ENCODE data around the gene ITGAE.
"Not testable (repeated sequence)": the region's sequence is repeated elsewhere in the genome, so short reads cannot be mapped to it uniquely, and the experiment has no call there.

The ITGAE gene

DNA sequence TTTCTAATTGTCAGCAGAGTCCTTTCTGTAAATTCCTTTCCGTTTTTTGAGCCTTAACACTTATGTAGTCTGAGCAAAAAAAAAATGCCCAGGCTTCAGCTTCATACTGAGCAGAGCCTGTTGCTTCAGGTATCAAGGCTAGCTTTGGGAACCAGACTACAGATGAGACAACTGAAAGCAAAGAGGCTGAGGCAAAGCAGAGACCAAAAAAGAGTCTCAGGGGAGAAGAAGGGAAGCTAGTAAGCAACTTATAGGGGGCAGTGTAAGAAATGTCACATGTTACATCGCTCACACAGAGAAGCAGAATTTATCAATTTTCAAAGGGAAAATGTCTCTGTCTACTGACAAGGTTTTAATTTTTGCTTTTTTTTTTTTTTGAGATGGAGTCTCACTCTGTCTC, 73.9 kb downstream of the ITGAE start:
- H3K27me3 Mint-ChIP-seq (ENCODE audit: low read depth) = no peaks in the 10 kb centered on the region
- H3K4me1 Mint-ChIP-seq (ENCODE audit: low read depth) = peaks cover 35% of the 10 kb centered on the region
- no peaks in the 10 kb centered on the region for H3K9me3 Mint-ChIP-seq
- peaks cover 34% of the 10 kb centered on the region for H3K36me3 Mint-ChIP-seq (ENCODE audit: low read depth)
- peak overlapping the region; percentile 76 for H3K27ac Mint-ChIP-seq
- peak overlapping the region; percentile 68 for H3K4me3 Mint-ChIP-seq

DNA sequence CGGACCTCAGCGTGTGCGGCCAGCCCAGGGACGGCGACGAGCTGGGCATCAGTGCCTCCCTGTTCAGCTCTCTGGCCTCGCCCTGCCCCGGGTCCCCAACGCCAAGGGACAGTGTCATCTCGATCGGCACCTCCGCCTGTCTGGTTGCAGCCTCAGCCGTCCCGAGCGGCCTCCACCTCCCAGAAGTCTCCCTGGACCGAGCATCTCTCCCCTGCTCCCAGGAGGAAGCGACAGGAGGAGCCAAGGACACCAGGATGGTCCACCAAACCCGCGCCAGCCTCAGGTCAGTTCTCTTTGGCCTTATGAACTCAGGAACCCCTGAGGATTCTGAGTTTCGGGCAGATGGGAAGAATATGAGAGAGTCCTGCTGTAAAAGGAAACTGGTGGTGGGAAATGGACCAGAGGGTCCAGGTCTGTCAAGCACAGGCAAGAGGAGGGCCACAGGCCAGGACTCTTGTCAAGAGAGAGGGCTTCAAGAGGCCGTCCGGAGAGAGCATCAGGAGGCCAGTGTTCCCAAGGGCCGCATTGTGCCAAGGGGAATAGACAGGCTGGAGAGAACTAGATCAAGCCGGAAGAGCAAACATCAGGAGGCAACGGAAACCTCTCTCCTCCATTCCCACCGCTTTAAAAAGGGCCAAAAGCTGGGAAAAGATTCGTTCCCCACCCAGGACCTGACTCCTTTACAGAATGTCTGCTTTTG, 76.5 kb downstream of the ITGAE start:
- H3K36me3 Mint-ChIP-seq (ENCODE audit: low read depth) = peaks cover 53% of the 10 kb centered on the region
- peaks cover 51% of the 10 kb centered on the region for H3K4me1 Mint-ChIP-seq (ENCODE audit: low read depth)
- H3K27me3 Mint-ChIP-seq (ENCODE audit: low read depth) = no peaks in the 10 kb centered on the region
- H3K27ac Mint-ChIP-seq = peak overlapping the region; percentile 80
- H3K4me3 Mint-ChIP-seq = peak overlapping the region; percentile 92
- H3K9me3 Mint-ChIP-seq = no peaks in the 10 kb centered on the region

DNA sequence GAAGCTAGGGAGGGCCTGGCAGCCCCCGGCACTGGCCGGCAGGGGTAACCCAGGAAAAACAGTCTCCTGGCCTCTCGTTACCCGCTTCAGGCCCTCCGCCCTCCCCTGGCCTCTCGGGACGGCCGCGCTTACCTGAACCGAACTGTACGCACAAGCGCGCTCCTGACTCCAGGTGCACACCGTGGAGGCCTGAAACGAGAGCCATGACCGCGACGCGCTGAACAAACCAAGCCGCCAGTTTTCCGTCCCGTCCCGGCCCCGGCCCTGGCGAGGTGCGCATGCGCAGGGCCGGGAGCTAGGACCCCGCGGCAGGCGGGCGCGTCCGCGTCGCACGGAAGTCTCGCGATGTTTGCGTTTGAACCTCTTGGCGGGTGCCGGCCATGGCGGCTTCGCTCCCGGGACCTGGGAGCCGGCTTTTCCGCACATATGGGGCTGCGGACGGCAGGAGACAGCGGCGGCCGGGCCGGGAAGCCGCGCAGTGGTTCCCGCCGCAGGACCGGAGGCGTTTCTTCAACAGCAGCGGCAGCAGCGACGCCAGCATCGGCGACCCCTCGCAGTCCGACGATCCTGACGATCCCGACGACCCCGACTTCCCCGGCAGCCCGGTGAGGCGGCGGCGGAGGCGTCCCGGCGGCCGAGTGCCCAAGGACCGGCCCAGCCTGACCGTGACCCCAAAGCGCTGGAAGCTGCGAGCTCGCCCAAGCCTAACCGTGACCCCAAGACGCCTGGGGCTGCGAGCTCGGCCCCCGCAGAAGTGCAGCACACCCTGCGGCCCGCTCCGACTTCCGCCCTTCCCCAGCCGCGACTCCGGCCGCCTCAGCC, 77.2 kb downstream of the ITGAE start, which contains the start of gene HASPIN:
Gene HASPIN, plus strand, starts transcription at position 348 of the 822 bp plus-strand sequence. Its CDS starts 33 bp downstream, at position 381.
- Mint-ChIP-seq H3K9me3 (no peaks in the 10 kb centered on the region), H3K27me3 (ENCODE audit: low read depth) (no peaks in the 10 kb centered on the region)

DNA sequence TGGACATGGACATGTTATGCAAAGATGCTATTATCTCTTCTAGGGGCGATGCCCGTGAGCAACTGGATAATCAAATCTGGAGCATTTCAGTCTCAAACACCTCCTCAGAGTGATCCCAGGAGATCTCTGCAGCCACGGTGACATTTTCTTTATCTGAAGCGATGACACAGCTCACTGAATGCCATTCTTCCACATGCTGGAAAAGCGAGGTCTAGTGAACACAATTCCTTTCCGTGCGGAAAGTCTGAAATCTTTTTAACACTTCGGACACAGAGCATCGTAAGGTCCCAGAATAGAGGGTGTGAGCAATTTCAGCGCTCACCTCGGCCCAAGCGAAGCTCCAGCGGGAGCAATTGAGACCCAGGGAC, 77.8 kb downstream of the ITGAE start:
- Mint-ChIP-seq H3K27me3 (ENCODE audit: low read depth) (no peaks in the 10 kb centered on the region), H3K9me3 (no peaks in the 10 kb centered on the region), H3K27ac (peak overlapping the region; percentile 86), H3K4me3 (peak overlapping the region; percentile 92), H3K36me3 (ENCODE audit: low read depth) (peaks cover 59% of the 10 kb centered on the region), H3K4me1 (ENCODE audit: low read depth) (peaks cover 56% of the 10 kb centered on the region)

More for the DNA sequence above, 77.2 kb downstream of the ITGAE start, which contains the start of gene HASPIN:
- peaks cover 53% of the 10 kb centered on the region for H3K36me3 Mint-ChIP-seq (ENCODE audit: low read depth)
- H3K4me1 Mint-ChIP-seq (ENCODE audit: low read depth) = peaks cover 51% of the 10 kb centered on the region
- peak within 1 kb of the TSS; percentile 86 for H3K27ac Mint-ChIP-seq
- H3K4me3 Mint-ChIP-seq = peak within 1 kb of the TSS; percentile 92

DNA sequence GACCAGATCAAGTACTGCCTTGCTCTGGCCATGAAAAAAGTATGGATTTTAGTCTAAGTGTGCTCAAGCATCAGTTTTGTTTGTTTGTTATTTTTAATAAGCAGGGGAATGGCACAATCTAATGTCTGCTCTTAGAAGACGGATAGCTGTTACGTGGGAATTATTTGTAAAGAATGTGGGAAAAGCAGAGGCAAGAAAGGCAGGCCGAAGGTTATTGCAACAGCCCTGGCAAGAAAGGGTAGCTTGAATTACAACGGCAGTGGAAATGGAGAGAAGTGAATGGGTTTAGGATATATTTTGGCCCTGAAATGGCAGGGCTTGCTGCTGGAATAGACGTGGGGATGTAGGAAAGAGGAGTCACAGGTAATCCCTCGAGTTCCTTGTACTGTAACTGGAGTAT, 78.3 kb downstream of the ITGAE start:
- peaks cover 58% of the 10 kb centered on the region for H3K4me1 Mint-ChIP-seq (ENCODE audit: low read depth)
- H3K36me3 Mint-ChIP-seq (ENCODE audit: low read depth) = peaks cover 61% of the 10 kb centered on the region
- H3K9me3 Mint-ChIP-seq = no peaks in the 10 kb centered on the region
- no peaks in the 10 kb centered on the region for H3K27me3 Mint-ChIP-seq (ENCODE audit: low read depth)
- peak overlapping the region; percentile 86 for H3K27ac Mint-ChIP-seq
- H3K4me3 Mint-ChIP-seq = peak overlapping the region; percentile 92

DNA sequence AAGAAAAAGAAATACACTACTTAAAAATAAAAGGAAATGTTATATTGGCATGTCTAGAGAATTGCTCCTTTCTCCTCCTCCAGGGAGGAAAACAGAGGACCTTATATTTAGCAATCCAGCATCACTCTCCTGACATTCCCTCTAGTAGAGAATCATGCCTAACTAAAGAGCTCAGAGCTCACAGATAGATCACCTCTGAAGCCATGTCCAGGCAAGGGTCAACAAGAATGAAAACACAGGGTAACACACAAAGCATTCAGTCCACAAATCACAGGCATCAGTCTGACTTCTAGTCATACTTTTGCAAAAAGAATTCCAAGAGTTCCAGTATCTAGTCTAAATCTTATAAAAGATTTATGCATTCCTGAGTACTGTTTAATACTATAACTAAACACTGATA, 81.7 kb downstream of the ITGAE start:
- H3K36me3 Mint-ChIP-seq (ENCODE audit: low read depth) = peaks cover 74% of the 10 kb centered on the region
- peak overlapping the region; percentile 47 for H3K27ac Mint-ChIP-seq
- no peaks in the 10 kb centered on the region for H3K9me3 Mint-ChIP-seq
- H3K4me3 Mint-ChIP-seq = peak overlapping the region; percentile 2
- H3K27me3 Mint-ChIP-seq (ENCODE audit: low read depth) = no peaks in the 10 kb centered on the region
- peaks cover 53% of the 10 kb centered on the region for H3K4me1 Mint-ChIP-seq (ENCODE audit: low read depth)

DNA sequence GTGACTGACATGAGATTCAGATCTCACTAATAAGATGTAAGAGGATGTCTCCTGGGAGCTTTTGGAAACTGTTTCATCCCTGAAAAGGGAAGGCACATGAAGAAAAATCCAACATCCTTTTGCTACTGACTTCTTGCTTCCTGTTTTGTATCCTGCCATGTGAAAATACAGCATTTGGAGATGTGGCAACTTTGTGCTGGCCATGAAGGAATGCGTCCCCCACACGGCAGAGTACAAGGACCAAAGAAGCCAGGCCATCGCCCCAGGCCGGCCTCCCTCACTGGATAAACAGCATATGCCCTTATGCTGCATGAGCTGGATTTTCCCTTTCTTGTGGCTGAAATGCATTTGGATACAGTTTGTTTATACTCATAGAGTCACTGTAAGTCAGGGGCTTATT, 82.8 kb downstream of the ITGAE start:
- Mint-ChIP-seq H3K4me3 (peak overlapping the region; percentile 33), H3K4me1 (ENCODE audit: low read depth) (peaks cover 55% of the 10 kb centered on the region), H3K36me3 (ENCODE audit: low read depth) (peaks cover 75% of the 10 kb centered on the region), H3K9me3 (no peaks in the 10 kb centered on the region), H3K27ac (peak overlapping the region; percentile 13), H3K27me3 (ENCODE audit: low read depth) (no peaks in the 10 kb centered on the region)

DNA sequence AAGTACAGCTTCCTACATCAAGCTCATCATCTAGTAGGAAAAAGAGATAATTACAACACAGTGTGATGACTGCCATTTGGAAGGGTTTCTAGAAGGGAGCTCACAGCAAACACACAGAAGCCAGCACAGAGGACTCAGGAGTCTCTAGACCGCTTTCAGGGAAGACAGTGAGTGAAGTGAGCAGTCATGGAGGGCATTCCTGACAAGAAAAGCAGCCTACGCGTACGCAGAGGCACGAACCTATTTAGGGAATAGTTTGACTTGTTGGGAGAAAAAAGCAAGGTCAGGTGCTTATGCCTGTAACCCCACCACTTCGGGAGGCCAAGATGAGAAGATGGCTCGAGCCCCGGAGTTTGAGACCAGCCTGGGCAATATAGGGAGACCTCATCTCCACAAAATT, 85.7 kb downstream of the ITGAE start:
- H3K4me3 Mint-ChIP-seq = peak overlapping the region; percentile 47
- no peaks in the 10 kb centered on the region for H3K27me3 Mint-ChIP-seq (ENCODE audit: low read depth)
- H3K36me3 Mint-ChIP-seq (ENCODE audit: low read depth) = peaks cover 73% of the 10 kb centered on the region
- peaks cover 5% of the 10 kb centered on the region for H3K9me3 Mint-ChIP-seq
- peak overlapping the region; percentile 89 for H3K27ac Mint-ChIP-seq
- H3K4me1 Mint-ChIP-seq (ENCODE audit: low read depth) = peaks cover 59% of the 10 kb centered on the region

DNA sequence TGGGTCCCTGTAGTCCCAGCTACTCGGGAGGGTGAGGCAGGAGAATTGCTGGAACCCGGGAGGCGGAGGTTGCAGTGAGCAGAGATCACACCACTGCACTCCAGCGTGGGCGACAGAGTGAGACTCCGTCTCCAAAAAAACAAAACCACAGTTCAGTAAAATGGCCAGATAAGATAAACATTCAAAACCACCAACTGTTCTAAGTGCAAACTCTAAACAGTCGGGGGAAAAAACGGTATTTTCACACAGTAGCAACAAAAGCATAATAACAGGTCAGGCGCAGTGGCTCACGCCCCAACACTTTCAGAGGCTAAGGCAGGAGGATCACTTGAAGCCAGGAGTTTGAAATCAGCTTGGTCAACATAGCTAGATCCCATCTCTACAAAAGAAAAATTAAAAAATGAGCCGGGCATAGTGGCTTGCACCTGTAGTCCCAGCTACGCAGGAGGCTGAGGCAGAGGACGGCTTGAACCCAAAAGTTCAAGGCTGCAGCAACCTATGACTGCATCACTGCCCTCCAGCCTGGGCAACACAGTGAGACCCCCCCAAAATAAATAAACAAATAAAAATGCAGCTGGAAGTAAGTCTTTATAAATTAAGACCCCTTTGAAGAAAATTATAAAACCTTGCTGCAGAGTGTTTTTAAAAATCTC, 88.1 kb downstream of the ITGAE start:
- Mint-ChIP-seq H3K4me1 (ENCODE audit: low read depth) (peaks cover 56% of the 10 kb centered on the region), H3K27ac (peak overlapping the region; percentile 94), H3K27me3 (ENCODE audit: low read depth) (no peaks in the 10 kb centered on the region), H3K36me3 (ENCODE audit: low read depth) (peaks cover 68% of the 10 kb centered on the region), H3K4me3 (peak overlapping the region; percentile 66), H3K9me3 (peaks cover 5% of the 10 kb centered on the region)

DNA sequence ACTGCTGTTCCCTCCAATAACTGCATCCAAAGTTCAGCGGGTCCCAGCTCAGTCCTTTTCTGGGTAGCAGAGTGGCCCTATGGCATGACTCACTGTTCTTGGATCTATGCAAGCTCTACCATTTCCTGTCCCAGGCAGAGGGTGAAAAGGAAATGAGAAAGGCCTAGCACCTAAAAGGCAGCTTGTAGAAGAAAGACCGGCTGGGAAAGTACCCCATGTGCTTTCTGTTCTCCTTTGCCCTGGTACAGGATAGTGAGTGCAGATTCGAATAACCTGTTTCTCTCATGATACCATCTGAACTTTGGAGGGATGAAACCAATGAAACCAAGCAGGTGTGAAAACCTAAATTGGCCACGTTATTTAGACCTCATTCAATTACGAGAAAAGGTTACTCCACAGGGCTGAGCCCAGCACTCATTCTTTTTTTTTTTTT, 90.0 kb downstream of the ITGAE start:
- Mint-ChIP-seq H3K4me3 (peak overlapping the region; percentile 71), H3K4me1 (ENCODE audit: low read depth) (peaks cover 45% of the 10 kb centered on the region), H3K27me3 (ENCODE audit: low read depth) (no peaks in the 10 kb centered on the region), H3K27ac (peak overlapping the region; percentile 96), H3K9me3 (peaks cover 5% of the 10 kb centered on the region), H3K36me3 (ENCODE audit: low read depth) (peaks cover 55% of the 10 kb centered on the region)

DNA sequence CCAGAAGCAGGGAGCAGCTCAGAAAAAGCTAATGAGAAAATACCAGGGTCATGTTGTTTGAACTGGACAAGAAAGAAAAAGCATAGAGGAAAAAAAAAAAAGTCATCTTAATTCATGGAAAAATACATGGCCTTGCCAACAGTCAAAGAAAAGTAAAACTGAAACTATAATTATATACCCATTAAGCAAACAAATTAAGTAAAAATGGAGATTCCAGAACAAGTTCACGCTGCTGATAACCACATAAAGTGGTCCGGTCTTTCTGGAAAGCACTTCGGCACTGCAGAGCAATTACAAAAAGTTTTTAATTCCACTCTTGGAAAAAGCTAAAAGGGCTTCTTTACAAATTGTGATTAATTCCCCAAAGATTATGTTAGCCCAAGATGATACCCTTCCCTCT, 92.6 kb downstream of the ITGAE start:
- H3K27me3 Mint-ChIP-seq (ENCODE audit: low read depth) = no peaks in the 10 kb centered on the region
- H3K27ac Mint-ChIP-seq = peak overlapping the region; percentile 83
- peaks cover 43% of the 10 kb centered on the region for H3K4me1 Mint-ChIP-seq (ENCODE audit: low read depth)
- peaks cover 5% of the 10 kb centered on the region for H3K9me3 Mint-ChIP-seq
- peaks cover 48% of the 10 kb centered on the region for H3K36me3 Mint-ChIP-seq (ENCODE audit: low read depth)
- H3K4me3 Mint-ChIP-seq = peak overlapping the region; percentile 31

DNA sequence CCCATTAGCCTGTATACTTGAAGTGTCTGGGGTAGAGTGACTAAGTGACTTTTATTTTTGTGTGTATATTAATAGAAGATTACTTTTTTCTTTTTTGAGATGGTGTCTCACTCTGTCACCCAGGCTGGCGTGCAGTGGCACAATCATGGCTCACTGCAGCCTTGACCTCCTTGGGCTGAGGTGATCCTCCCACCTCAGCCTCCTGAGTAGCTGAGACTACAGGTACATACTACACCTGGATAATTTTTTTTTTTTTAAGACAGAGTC, 95.3 kb downstream of the ITGAE start:
- H3K9me3 Mint-ChIP-seq; H3K4me3 Mint-ChIP-seq; H3K27me3 Mint-ChIP-seq (ENCODE audit: low read depth): not testable (repeated sequence)
- Mint-ChIP-seq H3K4me1 (ENCODE audit: low read depth) (peaks cover 25% of the 10 kb centered on the region), H3K27ac (peak overlapping the region; percentile 3), H3K36me3 (ENCODE audit: low read depth) (peaks cover 48% of the 10 kb centered on the region)

DNA sequence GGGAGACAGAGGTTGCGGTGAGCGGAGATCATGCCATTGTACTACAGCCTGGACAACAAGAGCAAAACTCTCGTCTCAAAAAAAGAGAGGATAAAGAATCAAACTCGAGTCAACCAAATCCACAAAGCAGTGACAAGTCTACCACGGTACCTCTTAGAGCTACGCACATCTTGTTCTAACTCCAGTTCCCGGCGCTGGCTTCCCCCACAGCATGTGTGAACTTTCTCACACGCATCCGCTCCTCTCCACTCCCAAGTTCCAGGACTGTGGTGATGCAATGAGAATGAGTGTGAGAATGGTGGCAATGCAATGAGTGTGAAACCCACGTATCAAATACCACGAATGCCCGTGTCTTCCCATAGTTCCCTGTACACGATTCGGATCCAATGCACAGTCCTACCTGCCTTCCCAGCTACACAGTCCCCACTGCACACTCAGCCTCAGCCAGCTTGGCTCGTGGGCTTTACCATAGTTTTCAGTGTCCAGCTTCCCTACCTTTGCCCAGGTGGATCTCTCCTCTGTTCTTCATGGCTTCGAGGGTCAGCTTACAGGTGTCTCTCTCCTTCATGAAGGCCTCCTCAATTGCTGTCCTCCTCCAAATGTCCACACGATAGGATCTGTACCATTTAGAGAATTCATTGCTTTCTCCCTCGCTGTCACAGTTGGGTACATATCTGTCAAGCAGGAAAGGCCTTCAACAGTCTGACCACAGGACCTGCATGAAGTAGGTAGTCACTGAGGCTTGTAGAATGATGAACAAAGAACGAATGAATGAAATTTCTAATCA, 95.9 kb downstream of the ITGAE start:
- peaks cover 9% of the 10 kb centered on the region for H3K9me3 Mint-ChIP-seq
- H3K4me3 Mint-ChIP-seq = no peak overlapping the region
- no peaks in the 10 kb centered on the region for H3K27me3 Mint-ChIP-seq (ENCODE audit: low read depth)
- H3K36me3 Mint-ChIP-seq (ENCODE audit: low read depth) = peaks cover 48% of the 10 kb centered on the region
- peaks cover 23% of the 10 kb centered on the region for H3K4me1 Mint-ChIP-seq (ENCODE audit: low read depth)
- H3K27ac Mint-ChIP-seq = peak overlapping the region; percentile 3

DNA sequence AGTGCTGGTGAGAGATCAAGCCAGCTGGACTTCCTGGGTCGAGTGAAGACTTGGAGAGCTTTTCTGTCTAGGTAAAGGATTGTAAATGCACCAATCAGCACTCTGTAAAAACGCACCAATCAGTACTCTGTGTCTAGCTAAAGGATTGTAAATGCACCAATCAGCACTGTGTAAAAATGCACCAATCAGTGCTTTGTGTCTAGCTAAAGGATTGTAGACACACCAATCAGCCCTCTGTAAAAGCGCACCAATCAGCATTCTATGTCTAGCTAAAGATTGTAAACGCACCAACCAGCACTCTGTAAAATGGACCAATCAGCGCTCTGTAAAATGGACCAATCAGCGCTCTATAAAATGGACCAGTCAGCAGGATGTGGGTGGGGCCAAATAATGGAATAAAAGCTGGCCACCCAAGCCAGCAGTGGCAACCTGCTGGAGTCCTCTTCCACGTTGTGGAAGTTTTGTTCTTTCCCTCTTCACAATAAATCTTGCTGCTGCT, 98.9 kb downstream of the ITGAE start:
- Mint-ChIP-seq H3K9me3 (peaks cover 16% of the 10 kb centered on the region), H3K4me1 (ENCODE audit: low read depth) (peaks cover 19% of the 10 kb centered on the region), H3K36me3 (ENCODE audit: low read depth) (peaks cover 39% of the 10 kb centered on the region)
- not testable (repeated sequence) for H3K27ac Mint-ChIP-seq; H3K27me3 Mint-ChIP-seq (ENCODE audit: low read depth); H3K4me3 Mint-ChIP-seq
